Activated T-helper 9 cell treated with anti-CD3 and anti-CD28 coated beads, Interleukin-2, amount 50 U/mL, for 16 hours (primary cell): ENCODE measurements around the gene USP13.
"Not testable (repeated sequence)": the region's sequence is repeated elsewhere in the genome, so short reads cannot be mapped to it uniquely, and the experiment has no call there.

Source experiments
- DNase-seq: peaks from one replicate; pipeline ENCODE4 v3.0.0-alpha.2; 2020; ENCODE audit warnings: low read depth

USP13 gene, protein sequence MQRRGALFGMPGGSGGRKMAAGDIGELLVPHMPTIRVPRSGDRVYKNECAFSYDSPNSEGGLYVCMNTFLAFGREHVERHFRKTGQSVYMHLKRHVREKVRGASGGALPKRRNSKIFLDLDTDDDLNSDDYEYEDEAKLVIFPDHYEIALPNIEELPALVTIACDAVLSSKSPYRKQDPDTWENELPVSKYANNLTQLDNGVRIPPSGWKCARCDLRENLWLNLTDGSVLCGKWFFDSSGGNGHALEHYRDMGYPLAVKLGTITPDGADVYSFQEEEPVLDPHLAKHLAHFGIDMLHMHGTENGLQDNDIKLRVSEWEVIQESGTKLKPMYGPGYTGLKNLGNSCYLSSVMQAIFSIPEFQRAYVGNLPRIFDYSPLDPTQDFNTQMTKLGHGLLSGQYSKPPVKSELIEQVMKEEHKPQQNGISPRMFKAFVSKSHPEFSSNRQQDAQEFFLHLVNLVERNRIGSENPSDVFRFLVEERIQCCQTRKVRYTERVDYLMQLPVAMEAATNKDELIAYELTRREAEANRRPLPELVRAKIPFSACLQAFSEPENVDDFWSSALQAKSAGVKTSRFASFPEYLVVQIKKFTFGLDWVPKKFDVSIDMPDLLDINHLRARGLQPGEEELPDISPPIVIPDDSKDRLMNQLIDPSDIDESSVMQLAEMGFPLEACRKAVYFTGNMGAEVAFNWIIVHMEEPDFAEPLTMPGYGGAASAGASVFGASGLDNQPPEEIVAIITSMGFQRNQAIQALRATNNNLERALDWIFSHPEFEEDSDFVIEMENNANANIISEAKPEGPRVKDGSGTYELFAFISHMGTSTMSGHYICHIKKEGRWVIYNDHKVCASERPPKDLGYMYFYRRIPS

GRCh38 chr3:179652447-179653095 is at the start of gene USP13:
TSS of gene USP13 (plus strand) at chr3:179653040. CDS start at chr3:179653226, 186 bp downstream.
- peak; percentile 44 for DNase-seq

GRCh38 chr3:179603321-179603720 is 49.5 kb upstream of the USP13 start:
- no peak for DNase-seq

DNA sequence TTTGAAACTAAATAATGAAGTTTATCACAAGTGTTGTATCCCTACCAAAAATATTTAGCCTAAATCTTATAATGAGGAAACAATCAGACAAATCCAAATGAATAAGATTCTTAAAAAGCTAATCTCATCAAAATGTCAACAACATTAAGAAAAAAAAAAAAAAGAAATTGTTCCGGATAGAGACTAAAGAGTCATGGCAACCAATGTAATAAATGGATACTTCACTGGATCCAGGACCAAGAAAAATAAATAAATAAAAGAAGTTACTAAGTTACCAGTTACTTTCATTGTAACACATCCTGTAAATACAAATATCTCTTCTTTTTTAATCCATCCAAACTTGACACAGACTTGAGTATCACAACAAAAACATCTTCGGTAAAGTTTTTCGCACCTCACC is 49.0 kb upstream of the USP13 start:
- no peak for DNase-seq

DNA sequence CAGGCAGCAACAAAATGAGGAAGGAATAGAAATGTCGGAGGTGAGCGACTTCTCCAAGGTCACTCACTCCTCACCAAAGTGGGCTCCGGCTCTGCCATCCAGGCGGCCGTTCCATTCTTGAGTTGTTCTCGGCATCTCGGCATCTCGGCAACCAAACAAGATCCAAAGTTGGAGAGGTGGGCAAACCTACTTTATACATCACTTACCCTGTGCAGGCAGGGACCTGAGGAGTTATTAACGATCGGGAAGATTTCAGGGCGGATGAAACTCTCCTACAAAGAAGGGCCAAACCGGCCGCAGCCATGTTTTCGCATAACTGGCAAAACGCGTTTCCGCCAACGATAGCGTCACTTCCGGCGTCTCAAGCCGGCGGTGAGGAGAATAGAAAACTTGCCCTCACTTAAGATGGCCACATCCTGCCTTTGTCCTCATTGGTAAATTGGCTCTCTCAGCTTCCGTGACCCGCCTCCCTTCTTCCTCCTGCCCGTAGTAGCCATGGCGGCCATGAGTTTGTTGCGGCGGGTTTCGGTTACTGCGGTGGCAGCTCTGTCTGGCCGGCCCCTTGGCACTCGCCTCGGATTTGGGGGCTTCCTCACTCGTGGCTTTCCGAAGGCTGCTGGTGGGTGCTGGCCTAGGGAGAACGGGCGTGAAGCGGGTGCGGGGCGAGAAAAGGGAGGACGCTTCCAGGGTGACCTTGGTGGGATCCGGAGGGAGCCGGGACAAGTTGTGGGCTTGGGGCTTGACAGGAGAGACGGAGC is 48.3 kb upstream of the USP13 start, which contains the start of the genes MRPL47 and NDUFB5:
Gene MRPL47, minus strand, starts transcription at position 318 of the 758 bp plus-strand sequence. Its CDS starts 14 bp downstream, at position 304.
Gene NDUFB5, plus strand, starts transcription at position 474 of the 758 bp plus-strand sequence. Its CDS starts 22 bp downstream, at position 496.
- peak; percentile 87 for DNase-seq

- DNase-seq, result no peak
Observed at GRCh38 chr3:179606534-179607085, 46.2 kb upstream of the USP13 start.

- DNase-seq, result no peak
Observed at GRCh38 chr3:179608931-179609720, 43.7 kb upstream of the USP13 start.

DNA sequence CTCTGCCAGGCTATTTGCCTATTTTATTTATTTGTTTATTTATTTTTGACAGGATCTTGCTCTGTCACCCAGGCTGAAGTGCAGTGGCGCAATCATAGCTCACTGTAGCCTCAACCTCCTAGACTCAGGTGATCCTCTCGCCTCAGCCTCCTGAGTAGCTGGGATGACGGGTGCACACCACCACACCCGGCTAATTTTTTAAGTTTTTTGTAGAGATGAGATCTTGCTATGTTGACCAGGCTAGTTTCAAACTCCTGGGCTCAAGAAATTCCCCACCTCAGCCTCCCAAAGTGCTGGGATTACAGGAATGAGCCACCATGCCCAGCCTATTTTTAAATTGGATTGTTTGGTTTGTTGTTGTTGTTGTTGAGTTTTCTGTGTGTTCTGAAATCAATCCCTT is 42.8 kb upstream of the USP13 start:
- no peak for DNase-seq

GRCh38 chr3:179613807-179614206 is 39.0 kb upstream of the USP13 start:
- no peak for DNase-seq

DNA sequence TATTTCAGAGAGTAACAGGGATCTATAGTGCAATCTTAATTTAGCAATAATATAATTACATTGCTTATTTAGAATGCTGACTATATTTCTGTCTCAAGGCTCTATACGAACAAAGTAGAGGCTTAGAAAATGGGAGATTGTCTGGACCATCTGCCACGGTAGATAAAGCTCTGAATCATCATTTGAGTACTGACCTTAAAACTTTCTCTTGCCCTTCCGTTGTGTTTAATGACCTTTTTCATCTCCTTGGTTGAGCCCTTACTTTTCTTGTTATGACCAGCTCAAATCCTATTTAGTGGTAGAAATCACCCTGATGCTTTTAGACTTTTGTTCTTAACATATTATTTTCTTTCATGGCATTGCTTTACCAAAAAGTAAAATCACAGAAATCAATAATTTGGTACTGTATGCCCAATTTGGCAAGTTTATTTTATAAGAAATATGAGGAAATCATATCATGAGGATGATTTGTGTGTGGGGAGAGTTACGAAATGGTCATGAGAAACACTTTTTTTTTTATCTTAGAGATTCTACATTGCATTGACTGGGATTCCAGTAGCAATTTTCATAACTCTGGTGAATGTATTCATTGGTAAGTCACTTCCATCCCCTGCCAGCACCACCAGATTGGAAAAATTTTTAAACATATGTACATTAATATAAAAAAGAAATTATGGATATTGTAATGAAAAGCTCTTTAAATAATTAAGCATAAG is 37.2 kb upstream of the USP13 start:
- DNase-seq, result no peak

DNA sequence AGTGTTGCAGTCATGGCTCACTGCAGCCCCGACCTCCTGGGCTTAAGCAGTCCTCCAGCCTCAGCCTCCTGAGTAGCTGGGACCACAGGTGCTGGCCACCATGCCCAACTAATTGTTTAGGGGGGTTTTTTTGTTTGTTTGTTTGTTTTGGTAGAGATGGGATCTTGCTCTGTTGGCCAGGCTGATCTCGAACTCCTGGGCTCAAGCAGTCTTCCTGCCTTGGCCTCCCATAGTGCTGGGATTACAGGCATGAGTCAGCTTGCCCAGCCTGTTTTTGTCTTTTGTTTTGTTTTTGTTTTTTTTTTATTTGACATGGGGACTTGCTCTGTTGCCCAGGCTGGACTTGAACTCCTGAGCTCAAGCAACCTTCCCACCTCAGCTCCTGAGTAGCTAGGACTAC is 30.8 kb upstream of the USP13 start:
- DNase-seq, result no peak

- no peak for DNase-seq
Observed at GRCh38 chr3:179624451-179624850, 28.4 kb upstream of the USP13 start.

- no peak for DNase-seq
Observed at GRCh38 chr3:179630753-179631451, 21.9 kb upstream of the USP13 start.

GRCh38 chr3:179640469-179640868 is 12.4 kb upstream of the USP13 start:
- no peak for DNase-seq

- DNase-seq, result no peak
Observed at GRCh38 chr3:179642871-179643270, 10.0 kb upstream of the USP13 start.

DNA sequence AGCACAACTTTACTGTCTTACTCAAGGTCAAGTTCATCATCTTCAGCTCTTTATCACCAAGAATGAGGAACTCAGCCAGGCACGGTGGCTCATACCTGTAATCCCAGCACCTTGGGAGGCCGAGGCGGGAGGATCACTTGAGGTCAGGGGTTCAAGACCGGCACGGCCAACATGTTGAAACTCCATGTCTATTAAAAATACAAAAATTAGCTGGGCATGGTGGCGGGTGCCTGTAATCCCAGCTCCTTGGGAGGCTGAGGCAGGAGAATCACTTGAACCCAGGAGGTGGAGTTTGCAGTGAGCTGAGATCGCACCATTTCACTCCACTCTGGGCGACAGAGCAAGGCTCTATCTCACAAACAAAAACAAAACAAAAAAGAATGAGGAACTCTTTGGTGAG is 9.0 kb upstream of the USP13 start:
- not testable (repeated sequence) for DNase-seq

GRCh38 chr3:179646177-179646576 is 6.7 kb upstream of the USP13 start:
- no peak for DNase-seq

DNA sequence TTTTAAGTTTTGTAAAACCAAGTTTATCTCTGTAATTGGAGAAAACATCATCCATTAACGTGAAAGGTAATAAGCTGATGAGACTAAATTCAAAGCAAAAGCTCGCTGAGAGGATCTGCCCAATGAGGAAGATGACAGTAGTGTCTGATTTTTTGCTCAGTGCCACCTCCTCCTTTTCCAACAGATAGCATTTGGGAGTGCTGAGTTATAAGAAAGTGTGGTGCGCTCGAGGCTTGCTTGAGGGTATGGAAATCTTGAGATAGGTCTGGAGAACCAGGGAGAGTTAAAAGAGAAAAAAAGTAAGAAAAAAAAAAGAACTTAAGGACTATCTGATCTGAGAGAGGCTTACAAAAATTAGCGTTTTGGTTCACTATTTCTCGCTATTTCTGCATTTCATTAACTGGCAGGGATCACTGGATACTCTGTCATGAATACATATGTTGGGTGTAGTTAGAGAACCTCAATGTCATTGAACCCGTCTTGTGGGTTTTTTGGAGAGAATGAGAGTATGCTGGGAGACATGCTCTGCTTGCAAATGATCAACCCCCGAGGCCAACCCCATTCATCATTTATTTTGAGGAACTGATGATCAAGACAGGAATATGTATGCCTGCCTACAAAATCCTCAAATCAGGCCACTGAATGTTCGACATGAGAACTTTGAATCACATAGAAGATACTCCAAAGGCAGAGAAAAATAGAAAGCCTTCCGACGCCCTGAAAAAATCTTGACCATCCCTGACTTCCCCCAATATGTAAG is 973 bp upstream of the USP13 start:
- no peak for DNase-seq

DNA sequence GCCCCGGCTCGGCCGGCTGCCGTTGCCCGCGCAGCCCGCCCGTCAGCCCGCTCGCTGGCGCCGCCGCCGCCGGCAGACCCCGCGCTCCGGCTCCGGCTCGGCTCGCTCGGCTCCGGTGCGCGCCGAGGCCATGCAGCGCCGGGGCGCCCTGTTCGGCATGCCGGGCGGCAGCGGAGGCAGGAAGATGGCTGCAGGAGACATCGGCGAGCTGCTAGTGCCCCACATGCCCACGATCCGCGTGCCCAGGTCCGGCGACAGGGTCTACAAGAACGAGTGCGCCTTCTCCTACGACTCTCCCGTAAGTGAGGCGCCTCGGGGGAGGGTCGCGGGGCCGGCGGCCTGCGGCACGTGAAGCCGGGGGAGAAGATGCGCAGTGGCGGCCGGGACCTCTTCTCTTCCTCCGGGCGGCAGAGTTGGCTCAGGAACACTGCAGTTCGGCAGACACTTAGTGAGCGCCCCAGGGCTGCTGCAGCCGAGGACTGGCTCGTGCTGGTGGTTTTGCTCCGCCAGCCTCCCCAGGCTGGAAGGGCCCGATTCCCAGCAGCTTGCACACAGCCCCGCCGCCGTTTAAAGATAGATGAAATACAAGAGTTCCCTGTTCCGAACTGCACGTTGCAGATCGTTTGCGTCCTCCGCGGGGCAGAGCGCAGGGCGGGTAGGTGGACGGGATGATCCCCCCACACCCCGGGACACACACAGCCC is 407 bp downstream of the USP13 start:
- peak; percentile 37 for DNase-seq
